Measurements from ENCODE around the gene CCNF.
"Not testable (repeated sequence)": the region's sequence is repeated elsewhere in the genome, so short reads cannot be mapped to it uniquely, and the experiment has no call there.

Gene CCNF

GRCh38 chr16:2428051-2428783, 1.0 kb upstream of the CCNF start:
- no peak for DNase-seq

- no peak for DNase-seq
Measured at GRCh38 chr16:2428784-2429033, 538 bp upstream of the CCNF start.

GRCh38 chr16:2429771-2430663, 770 bp downstream of the CCNF start:
- no peak for DNase-seq

- DNase-seq = no peak
Measured at GRCh38 chr16:2432286-2432685, 3.0 kb downstream of the CCNF start.

GRCh38 chr16:2432801-2433505, 3.7 kb downstream of the CCNF start:
- no peak for DNase-seq

GRCh38 chr16:2435236-2435635, 6.0 kb downstream of the CCNF start:
- not testable (repeated sequence) for DNase-seq

- DNase-seq = no peak
Measured at GRCh38 chr16:2436110-2436509, 6.9 kb downstream of the CCNF start.

GRCh38 chr16:2437032-2437790, 8.0 kb downstream of the CCNF start:
- DNase-seq = no peak

- no peak for DNase-seq
Measured at GRCh38 chr16:2438121-2438520, 8.9 kb downstream of the CCNF start.

GRCh38 chr16:2439598-2439997, 10.4 kb downstream of the CCNF start:
- no peak for DNase-seq

- not testable (repeated sequence) for DNase-seq
Measured at GRCh38 chr16:2441143-2441804, 12.0 kb downstream of the CCNF start.

- no peak for DNase-seq
Measured at GRCh38 chr16:2443555-2443954, 14.3 kb downstream of the CCNF start.

- no peak for DNase-seq
Measured at GRCh38 chr16:2447920-2448583, 18.8 kb downstream of the CCNF start.

- no peak for DNase-seq
Measured at GRCh38 chr16:2449118-2449517, 19.9 kb downstream of the CCNF start.

GRCh38 chr16:2450535-2450934, 21.3 kb downstream of the CCNF start:
- DNase-seq = no peak

- no peak for DNase-seq
Measured at GRCh38 chr16:2450975-2451381, 21.7 kb downstream of the CCNF start.

GRCh38 chr16:2451851-2452320, 22.6 kb downstream of the CCNF start:
- no peak for DNase-seq

GRCh38 chr16:2452650-2453049, 23.4 kb downstream of the CCNF start:
- no peak for DNase-seq

- DNase-seq = no peak
Measured at GRCh38 chr16:2455081-2455845, 26.0 kb downstream of the CCNF start.

GRCh38 chr16:2456551-2457153, 27.4 kb downstream of the CCNF start:
- no peak for DNase-seq

GRCh38 chr16:2457267-2457666, 28.0 kb downstream of the CCNF start:
- no peak for DNase-seq

All from NCI-H2081 treated with DMSO at 0.1 percent for 48 hours (cell line).